Effector CD8-positive, alpha-beta T cell (primary cell): ENCODE measurements around the gene KCNN4.

Experiments used
- DNase-seq: peaks from one replicate; lab custom pipeline; 2025; lab: John Stamatoyannopoulos, UW

Gene KCNN4

GRCh38 chr19:43748205-43748594, 32.6 kb downstream of the KCNN4 start:
- DNase-seq = no peak

DNA sequence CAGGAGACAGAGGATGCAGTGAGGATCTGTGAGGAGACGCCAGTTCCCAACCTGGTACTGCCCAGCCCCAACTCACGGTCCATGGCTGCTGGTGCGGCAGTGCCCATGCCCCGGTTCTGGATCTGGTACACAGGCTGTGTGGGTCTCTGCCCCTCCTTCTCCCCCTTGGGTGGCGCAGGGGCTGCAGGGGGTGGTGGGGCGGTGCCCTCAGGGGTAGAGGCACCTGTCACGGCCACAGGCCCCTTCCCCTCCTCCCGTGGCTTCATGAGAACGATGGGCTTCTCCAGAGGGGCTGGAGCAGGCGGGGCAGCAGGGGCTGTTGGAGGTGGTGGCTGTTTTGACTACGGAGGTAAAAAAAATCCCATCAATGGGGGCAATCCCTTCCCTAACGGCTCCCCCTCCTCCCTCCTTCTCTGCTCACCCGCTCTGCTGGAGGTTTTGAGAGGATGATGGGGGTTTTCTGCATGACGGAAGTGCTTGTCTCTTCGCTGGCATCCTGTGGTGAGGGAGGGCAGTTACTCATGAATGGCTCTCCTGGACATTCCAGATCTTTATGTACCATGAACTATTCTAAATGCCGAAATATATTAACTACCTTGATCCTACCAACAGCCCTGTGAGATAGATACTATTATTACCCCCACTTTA, 33.1 kb downstream of the KCNN4 start:
- DNase-seq = no peak

DNA sequence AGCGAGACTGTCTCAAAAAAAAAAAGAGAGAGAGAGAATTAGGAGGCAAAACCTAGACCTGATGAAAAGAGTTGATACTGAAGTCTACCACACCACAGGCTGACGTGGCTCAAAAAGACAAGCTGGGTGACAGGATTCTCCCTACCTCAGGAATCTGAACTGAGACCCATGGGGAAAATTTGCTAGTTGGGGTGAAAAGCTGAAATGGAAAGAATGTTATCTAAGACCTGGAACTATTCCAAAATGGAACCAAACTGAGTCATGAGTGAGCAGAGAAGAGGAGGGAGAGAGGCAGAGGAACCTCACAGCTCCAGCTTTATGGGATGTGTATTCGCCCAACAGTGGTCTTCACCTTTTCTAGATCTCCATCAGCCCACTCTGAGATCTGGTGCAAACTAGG, 37.7 kb downstream of the KCNN4 start:
- DNase-seq = no peak

DNA sequence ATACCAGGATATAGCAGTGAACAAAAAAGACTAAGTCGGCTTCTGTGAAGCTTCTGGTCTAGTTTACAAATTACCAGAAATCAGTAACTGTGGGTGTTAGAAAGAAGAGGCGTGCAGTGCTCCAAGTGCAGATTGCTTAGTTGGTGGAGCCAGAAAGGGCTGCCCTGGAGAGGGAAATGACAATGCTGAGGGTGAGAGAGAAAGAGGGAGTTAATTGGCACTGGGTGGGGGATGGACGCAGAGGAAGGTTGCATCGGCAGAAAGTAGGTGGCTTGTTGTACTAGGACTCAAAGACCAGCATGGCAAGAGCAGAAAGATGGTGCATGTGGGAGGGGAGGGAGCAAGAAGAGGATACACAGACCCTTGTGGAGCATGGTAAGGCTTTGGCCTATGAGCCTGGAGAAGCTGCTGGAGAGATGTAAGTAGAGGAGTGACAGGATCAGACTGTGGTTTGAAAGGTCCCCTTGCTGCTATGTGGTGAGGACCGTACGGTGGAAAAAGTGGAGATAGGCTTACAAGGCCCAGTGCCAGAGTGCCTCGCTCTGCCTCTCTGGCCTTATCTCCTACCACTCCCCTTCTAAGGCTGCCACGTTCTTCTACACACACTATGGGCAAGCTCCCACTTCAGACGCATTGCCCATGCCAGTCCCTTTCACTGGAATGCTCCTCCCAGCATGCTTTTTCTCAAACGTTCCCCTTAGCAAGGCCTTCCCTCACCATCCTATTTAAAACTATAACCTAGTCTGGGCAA, 39.5 kb downstream of the KCNN4 start:
- DNase-seq = no peak

DNA sequence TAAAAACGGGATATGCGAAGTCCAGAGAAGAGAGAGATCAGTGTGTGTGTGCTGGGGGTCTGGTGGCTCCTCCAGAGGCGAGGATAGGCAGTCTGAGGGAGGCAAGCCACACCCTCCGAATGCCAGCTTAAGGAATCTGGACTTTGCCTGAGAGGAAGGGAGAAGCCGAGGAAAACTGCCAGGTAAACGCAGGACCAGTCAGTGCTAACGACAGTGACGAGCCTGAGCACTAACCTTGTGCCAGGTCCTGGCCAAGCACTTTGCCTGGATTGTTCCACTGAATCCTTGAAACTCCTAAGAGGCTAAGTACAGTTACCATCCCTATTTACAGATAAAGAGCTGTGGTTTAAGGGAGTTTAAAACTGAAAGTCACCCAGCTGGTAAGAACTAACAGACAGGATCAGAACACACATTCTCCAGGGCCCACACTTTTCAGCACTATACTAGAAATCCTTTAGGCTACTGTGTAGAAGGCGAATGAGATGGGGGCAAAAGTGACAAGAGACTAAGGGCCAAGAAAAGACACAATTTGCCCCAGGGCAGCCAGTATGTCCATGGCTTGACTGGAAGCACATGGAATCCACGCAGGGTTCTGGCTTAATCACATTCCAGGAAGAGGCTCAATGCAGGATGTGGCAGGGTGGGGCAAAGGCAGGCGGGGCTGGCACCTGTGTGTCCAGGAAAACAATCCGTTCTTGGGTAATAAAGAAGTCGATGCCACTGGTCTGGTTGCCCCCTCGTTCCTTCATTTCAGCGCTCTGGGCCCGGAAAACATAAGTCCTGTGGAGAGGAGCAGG, 41.1 kb downstream of the KCNN4 start:
- no peak for DNase-seq

- DNase-seq = no peak
Measured at GRCh38 chr19:43738780-43739211, 42.0 kb downstream of the KCNN4 start.

DNA sequence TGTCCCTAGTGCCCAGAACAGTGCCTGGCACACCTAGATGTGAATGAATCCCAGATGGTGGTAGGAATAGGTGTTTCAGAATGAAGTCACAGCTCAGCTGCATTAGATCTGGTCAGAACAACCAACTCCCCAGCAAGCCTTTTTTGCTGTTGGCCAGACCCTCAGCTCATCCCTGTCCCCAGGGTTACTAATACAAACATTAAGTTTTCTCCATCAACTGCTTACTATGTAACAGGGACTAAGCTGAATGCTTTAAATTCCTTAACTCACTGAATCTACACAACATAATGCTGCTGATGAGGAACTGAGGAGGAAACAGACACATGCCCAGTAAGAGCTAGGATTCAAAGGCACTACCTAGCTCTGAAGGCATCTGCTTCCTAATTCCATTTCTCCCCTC, 44.8 kb downstream of the KCNN4 start:
- no peak for DNase-seq

GRCh38 chr19:43735013-43735412, 45.8 kb downstream of the KCNN4 start:
- no peak for DNase-seq

- DNase-seq = no peak
Measured at GRCh38 chr19:43731846-43732245, 48.9 kb downstream of the KCNN4 start.

DNA sequence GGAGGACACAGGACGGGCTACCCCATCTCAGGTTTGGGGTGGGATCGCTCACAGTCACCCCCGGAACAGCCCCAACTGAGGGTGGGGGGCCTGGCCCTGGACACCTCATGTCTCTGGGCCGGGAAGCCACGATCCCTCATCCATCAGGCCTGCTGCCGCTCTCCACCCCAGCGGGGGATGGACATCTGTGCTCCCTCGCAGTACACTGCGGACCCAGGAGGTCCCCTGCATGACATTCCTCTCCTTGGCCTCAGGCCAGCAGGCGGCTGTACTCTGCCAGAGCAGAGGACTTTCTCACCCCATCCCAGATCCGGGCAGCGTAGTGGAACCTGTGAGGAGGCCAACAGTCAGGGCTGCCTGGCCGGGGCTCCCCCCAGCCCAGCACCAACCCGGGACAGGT, 49.4 kb downstream of the KCNN4 start:
- no peak for DNase-seq

GRCh38 chr19:43729919-43730318, 50.9 kb downstream of the KCNN4 start:
- DNase-seq = no peak

GRCh38 chr19:43727593-43727853, 53.2 kb downstream of the KCNN4 start:
- DNase-seq = no peak

DNA sequence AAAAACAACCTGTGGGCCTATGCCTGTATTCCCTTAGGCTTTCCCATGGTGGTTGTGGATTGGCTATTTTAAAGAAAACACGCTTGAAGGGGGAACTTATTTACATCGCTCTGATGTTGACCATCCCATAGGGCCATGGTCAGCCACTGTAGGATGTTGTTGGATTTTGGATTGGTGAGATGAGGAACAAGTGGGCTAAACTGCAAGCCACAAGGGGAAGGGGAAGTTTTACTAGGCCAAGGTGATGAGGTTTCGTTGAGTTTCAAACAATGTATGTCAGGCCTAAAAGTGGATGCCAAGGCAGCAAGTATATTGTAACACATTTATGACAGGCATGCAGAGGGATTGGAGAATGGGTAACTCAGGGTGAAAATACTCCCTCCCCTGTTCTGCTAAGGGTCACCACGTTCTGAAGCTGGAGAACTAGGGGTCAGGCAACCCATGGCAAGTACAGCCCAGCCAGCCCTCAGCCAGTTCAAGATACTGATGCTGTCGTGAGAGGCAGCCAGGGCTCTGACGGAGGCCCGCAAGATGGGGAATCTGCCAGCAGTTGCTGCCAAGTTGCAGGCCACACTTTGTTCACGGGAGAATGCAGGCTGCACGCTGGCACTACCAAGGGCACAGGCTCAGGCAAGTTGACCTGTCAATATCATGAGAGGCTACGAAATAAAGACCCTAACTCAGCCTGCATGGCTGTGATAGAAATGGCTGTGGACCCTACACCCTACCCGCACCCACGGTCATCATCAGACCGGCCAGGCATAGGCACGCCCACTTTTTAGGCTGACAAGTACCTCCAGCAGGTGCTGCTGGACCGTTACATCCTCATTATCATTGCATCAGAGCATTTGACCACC, 53.8 kb downstream of the KCNN4 start:
- DNase-seq = no peak

DNA sequence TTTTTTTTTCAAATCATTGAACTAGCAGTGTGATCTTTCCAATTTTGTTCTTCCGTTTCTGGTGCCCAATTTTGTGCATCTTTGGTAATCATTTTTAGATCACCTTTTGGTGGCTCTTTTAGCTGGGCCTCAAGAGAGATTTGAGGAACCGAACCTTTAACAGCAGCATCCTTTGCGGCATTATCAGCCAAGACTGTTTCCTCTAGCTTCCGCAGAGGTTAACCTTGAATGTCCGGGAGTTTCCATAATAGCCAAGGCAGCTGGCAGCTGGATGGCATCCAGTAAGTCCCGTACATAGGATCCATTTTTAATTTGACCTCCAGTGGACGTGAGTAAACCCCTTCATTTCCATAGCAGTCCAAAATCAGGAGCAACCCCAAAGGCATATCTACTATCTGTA, 55.3 kb downstream of the KCNN4 start:
- no peak for DNase-seq

- no peak for DNase-seq
Measured at GRCh38 chr19:43724896-43725295, 55.9 kb downstream of the KCNN4 start.

- DNase-seq = no peak
Measured at GRCh38 chr19:43723588-43723987, 57.2 kb downstream of the KCNN4 start.

GRCh38 chr19:43721469-43722048, 59.2 kb downstream of the KCNN4 start:
- no peak for DNase-seq

- DNase-seq = no peak
Measured at GRCh38 chr19:43720936-43721335, 59.8 kb downstream of the KCNN4 start.

- DNase-seq = no peak
Measured at GRCh38 chr19:43719918-43720317, 60.9 kb downstream of the KCNN4 start.

GRCh38 chr19:43719378-43719868, 61.4 kb downstream of the KCNN4 start:
- DNase-seq = no peak

- DNase-seq = no peak
Measured at GRCh38 chr19:43718627-43719377, 62.0 kb downstream of the KCNN4 start.
